ENCODE results near the gene PRPF38A.

PRPF38A gene

DNA sequence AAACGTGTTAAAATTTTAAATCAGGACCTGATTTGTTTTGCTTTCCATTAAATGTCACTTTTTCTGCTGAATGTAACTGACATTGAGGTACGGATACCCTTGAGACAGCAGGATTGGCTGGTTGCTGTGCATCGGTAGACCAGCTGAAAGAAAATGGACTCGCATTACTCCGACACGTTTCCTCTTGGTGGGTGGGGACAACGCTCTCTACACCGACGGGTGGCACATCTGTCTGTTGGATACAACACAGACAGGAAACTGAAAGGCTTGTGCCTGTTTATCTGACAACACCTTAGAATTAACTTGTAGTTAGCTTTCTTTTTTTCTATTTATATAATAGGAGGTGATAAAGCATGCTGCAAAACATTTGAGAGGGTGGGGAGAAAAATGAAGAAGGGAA is 19.4 kb downstream of the PRPF38A start:
- no CpG with 5 or more reads among the region's 9 CpGs for WGBS (ENCODE audit: extremely low coverage, insufficient coverage, insufficient read length)

DNA sequence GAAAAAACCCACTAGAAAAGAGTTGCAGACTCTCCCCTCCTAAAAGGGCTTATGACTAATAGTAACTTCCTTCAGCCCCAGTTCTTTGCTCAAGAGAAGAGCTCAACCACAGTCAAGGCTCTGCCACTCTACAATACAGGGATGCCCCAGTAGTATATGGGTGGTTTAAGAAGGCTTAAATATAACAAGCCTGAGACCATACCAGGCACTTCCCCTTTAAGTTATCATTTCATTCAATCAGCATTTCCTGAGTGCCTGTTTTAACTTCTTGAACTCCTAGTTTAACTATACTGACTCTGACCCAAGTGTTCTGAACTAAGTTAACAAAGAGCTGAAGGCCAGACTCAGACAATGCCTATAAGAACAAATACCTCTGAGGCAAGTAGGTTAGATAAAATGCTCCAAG is 19.8 kb downstream of the PRPF38A start:
- Histone ChIP-seq H2AFZ (ENCODE audit: insufficient read depth, low read length, poor library complexity) (no peak overlapping the region), H4K12ac (ENCODE audit: low read depth, low read length) (no peak overlapping the region), H2BK5ac (ENCODE audit: low read depth, low read length, poor library complexity) (no peak overlapping the region), H2BK12ac (ENCODE audit: low read length) (no peak overlapping the region), H3K79me2 (ENCODE audit: control insufficient read depth, insufficient read depth, low read length, poor library complexity) (no peaks in the 10 kb centered on the region), H3K4me2 (ENCODE audit: low read length) (no peak overlapping the region), H2AK5ac (ENCODE audit: low read length) (no peak overlapping the region), H3K23ac (ENCODE audit: low read length) (no peak overlapping the region), H4K91ac (ENCODE audit: low read depth, low read length) (no peak overlapping the region), H3K9ac (ENCODE audit: low read length) (no peak overlapping the region), H3K27me3 (ENCODE audit: insufficient read depth, low read length) (no peaks in the 10 kb centered on the region), H3K27ac (ENCODE audit: low read depth, low read length) (peak overlapping the region; percentile 48), H3K14ac (ENCODE audit: low read length) (no peak overlapping the region), H3K36me3 (ENCODE audit: control insufficient read depth in 1 of 2, insufficient read depth in 2 of 2, low read length in 2 of 2) (peaks cover under 1 to 2% of the 10 kb centered on the region in 2 experiments), H2BK120ac (ENCODE audit: insufficient read depth, low read length, poor library complexity) (no peak overlapping the region), H3K4me3 (ENCODE audit: low read depth, low read length) (no peak overlapping the region), H3K4me1 (ENCODE audit: control insufficient read depth in 1 of 2, insufficient read depth in 2 of 2, low read length in 2 of 2) (peaks cover 0 to 2% of the 10 kb centered on the region in 2 experiments), H4K8ac (ENCODE audit: low read depth, low read length) (no peak overlapping the region), H3K4ac (ENCODE audit: low read depth, low read length) (no peak overlapping the region), H3K79me1 (ENCODE audit: low read length) (no peaks in the 10 kb centered on the region), H3K18ac (ENCODE audit: low read length) (no peak overlapping the region), H3K9me3 (ENCODE audit: insufficient read depth, low read depth, low read length) (no peaks in the 10 kb centered on the region)
- no peak for DNase-seq

More for the DNA sequence above, 19.4 kb downstream of the PRPF38A start:
- Histone ChIP-seq H3K9me3 (ENCODE audit: insufficient read depth, low read depth, low read length) (no peaks in the 10 kb centered on the region), H3K18ac (ENCODE audit: low read length) (no peak overlapping the region), H2BK12ac (ENCODE audit: low read length) (no peak overlapping the region), H3K14ac (ENCODE audit: low read length) (no peak overlapping the region), H2AFZ (ENCODE audit: insufficient read depth, low read length, poor library complexity) (no peak overlapping the region), H2BK5ac (ENCODE audit: low read depth, low read length, poor library complexity) (no peak overlapping the region), H3K4me3 (ENCODE audit: low read depth, low read length) (no peak overlapping the region), H3K23ac (ENCODE audit: low read length) (no peak overlapping the region), H4K8ac (ENCODE audit: low read depth, low read length) (no peak overlapping the region), H3K79me2 (ENCODE audit: control insufficient read depth, insufficient read depth, low read length, poor library complexity) (no peaks in the 10 kb centered on the region), H3K36me3 (ENCODE audit: control insufficient read depth in 1 of 2, insufficient read depth in 2 of 2, low read length in 2 of 2) (peaks cover 1 to 3% of the 10 kb centered on the region in 2 experiments), H3K4me2 (ENCODE audit: low read length) (peak overlapping the region; percentile 34), H4K91ac (ENCODE audit: low read depth, low read length) (no peak overlapping the region), H2BK120ac (ENCODE audit: insufficient read depth, low read length, poor library complexity) (no peak overlapping the region), H2AK5ac (ENCODE audit: low read length) (no peak overlapping the region), H3K9ac (ENCODE audit: low read length) (no peak overlapping the region), H3K27ac (ENCODE audit: low read depth, low read length) (peak overlapping the region; percentile 48), H4K12ac (ENCODE audit: low read depth, low read length) (no peak overlapping the region), H3K4ac (ENCODE audit: low read depth, low read length) (no peak overlapping the region), H3K27me3 (ENCODE audit: insufficient read depth, low read length) (no peaks in the 10 kb centered on the region), H3K4me1 (ENCODE audit: control insufficient read depth in 1 of 2, insufficient read depth in 2 of 2, low read length in 2 of 2) (peaks cover 0 to 2% of the 10 kb centered on the region in 2 experiments), H3K79me1 (ENCODE audit: low read length) (no peaks in the 10 kb centered on the region)
- no peak for DNase-seq

DNA sequence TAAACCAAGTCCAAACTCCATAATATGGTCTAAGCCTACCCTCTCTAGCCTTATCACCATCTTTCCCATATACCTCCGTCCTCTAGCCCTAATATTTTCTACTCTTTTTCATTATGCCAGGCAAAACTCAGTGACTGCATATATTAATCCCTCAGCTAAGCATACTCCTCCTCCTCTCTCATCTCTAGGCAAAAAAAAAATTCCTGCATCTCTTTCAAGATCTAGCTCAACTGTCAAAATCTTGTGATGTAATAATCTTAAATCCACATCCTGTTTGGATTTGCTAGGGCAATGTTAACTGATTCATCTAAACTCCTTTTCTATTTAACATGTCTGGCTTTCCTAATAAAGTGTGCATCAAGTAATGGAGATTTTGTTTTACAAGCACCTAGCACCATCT is 20.4 kb downstream of the PRPF38A start:
- WGBS (ENCODE audit: extremely low coverage, insufficient coverage, insufficient read length): no CpG with 5 or more reads among the region's 1 CpG
- H3K79me1 ChIP-seq (ENCODE audit: low read length): no peaks in the 10 kb centered on the region
- H3K4me2 ChIP-seq (ENCODE audit: low read length): no peak overlapping the region
- no peak overlapping the region for H2BK120ac ChIP-seq (ENCODE audit: insufficient read depth, low read length, poor library complexity)
- no peak overlapping the region for H2AK5ac ChIP-seq (ENCODE audit: low read length)
- no peak overlapping the region for H3K9ac ChIP-seq (ENCODE audit: low read length)
- no peak overlapping the region for H4K12ac ChIP-seq (ENCODE audit: low read depth, low read length)
- no peak overlapping the region for H2AFZ ChIP-seq (ENCODE audit: insufficient read depth, low read length, poor library complexity)
- H3K27me3 ChIP-seq (ENCODE audit: insufficient read depth, low read length): no peaks in the 10 kb centered on the region
- no peak for DNase-seq
- no peak overlapping the region for H3K23ac ChIP-seq (ENCODE audit: low read length)
- peak overlapping the region; percentile 79 for H3K27ac ChIP-seq (ENCODE audit: low read depth, low read length)
- peaks cover 0 to 2% of the 10 kb centered on the region in 2 experiments for H3K4me1 ChIP-seq (ENCODE audit: control insufficient read depth in 1 of 2, insufficient read depth in 2 of 2, low read length in 2 of 2)
- no peak overlapping the region for H3K14ac ChIP-seq (ENCODE audit: low read length)
- H3K36me3 ChIP-seq (ENCODE audit: control insufficient read depth in 1 of 2, insufficient read depth in 2 of 2, low read length in 2 of 2): peaks cover 3 to 4% of the 10 kb centered on the region in 2 experiments
- no peak overlapping the region for H4K91ac ChIP-seq (ENCODE audit: low read depth, low read length)
- H3K4me3 ChIP-seq (ENCODE audit: low read depth, low read length): no peak overlapping the region
- H3K79me2 ChIP-seq (ENCODE audit: control insufficient read depth, insufficient read depth, low read length, poor library complexity): no peaks in the 10 kb centered on the region
- H2BK5ac ChIP-seq (ENCODE audit: low read depth, low read length, poor library complexity): no peak overlapping the region
- no peak overlapping the region for H2BK12ac ChIP-seq (ENCODE audit: low read length)
- no peak overlapping the region for H3K18ac ChIP-seq (ENCODE audit: low read length)
- no peaks in the 10 kb centered on the region for H3K9me3 ChIP-seq (ENCODE audit: insufficient read depth, low read depth, low read length)
- H3K4ac ChIP-seq (ENCODE audit: low read depth, low read length): no peak overlapping the region
- no peak overlapping the region for H4K8ac ChIP-seq (ENCODE audit: low read depth, low read length)

DNA sequence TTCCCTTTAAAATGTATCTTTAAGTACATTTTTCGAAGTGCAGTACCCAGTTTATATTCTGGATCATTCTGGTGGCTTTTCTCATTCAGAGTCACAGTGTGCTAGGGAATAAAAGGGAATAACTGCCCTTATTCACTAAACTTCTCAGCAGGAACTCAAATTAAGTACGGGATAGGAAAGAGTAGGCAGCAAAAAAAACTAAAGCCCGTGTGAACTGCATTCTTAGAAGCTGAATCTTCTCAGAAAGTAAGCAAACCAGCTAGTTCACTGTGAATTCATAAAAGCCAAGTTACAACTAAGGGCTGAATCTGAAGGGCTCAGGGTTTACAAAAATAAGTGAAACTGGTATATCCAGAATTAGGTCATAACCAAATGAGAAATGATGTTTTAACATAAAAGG is 22.0 kb downstream of the PRPF38A start:
- Histone ChIP-seq H3K27ac (ENCODE audit: low read depth, low read length) (no peak overlapping the region), H4K12ac (ENCODE audit: low read depth, low read length) (no peak overlapping the region), H3K4ac (ENCODE audit: low read depth, low read length) (no peak overlapping the region), H3K4me2 (ENCODE audit: low read length) (no peak overlapping the region), H3K4me3 (ENCODE audit: low read depth, low read length) (no peak overlapping the region), H2BK12ac (ENCODE audit: low read length) (no peak overlapping the region), H3K23ac (ENCODE audit: low read length) (no peak overlapping the region), H2AK5ac (ENCODE audit: low read length) (no peak overlapping the region), H3K18ac (ENCODE audit: low read length) (no peak overlapping the region), H3K27me3 (ENCODE audit: insufficient read depth, low read length) (no peaks in the 10 kb centered on the region), H3K9me3 (ENCODE audit: insufficient read depth, low read depth, low read length) (no peaks in the 10 kb centered on the region), H3K9ac (ENCODE audit: low read length) (no peak overlapping the region), H2BK120ac (ENCODE audit: insufficient read depth, low read length, poor library complexity) (no peak overlapping the region), H4K8ac (ENCODE audit: low read depth, low read length) (no peak overlapping the region), H3K4me1 (ENCODE audit: control insufficient read depth in 1 of 2, insufficient read depth in 2 of 2, low read length in 2 of 2) (peaks cover 0 to 2% of the 10 kb centered on the region in 2 experiments), H3K36me3 (ENCODE audit: control insufficient read depth in 1 of 2, insufficient read depth in 2 of 2, low read length in 2 of 2) (peaks cover 12 to 14% of the 10 kb centered on the region in 2 experiments), H4K91ac (ENCODE audit: low read depth, low read length) (no peak overlapping the region), H3K79me1 (ENCODE audit: low read length) (no peaks in the 10 kb centered on the region), H2AFZ (ENCODE audit: insufficient read depth, low read length, poor library complexity) (no peak overlapping the region), H3K79me2 (ENCODE audit: control insufficient read depth, insufficient read depth, low read length, poor library complexity) (no peaks in the 10 kb centered on the region), H3K14ac (ENCODE audit: low read length) (no peak overlapping the region), H2BK5ac (ENCODE audit: low read depth, low read length, poor library complexity) (no peak overlapping the region)
- WGBS (ENCODE audit: extremely low coverage, insufficient coverage, insufficient read length): no CpG with 5 or more reads among the region's 3 CpGs
- peak; percentile 70 to 92 for DNase-seq

Data from trophoblast cell (in vitro differentiated cells and primary cell).